ENCODE results near the gene MDM2. TPM values are rescaled to one million over a fixed set of nuclear protein-coding genes. Genes with fewer than 3 reads are reported as not detected.

Gene MDM2
- total RNA-seq, 2 experiments from 2014 or later: 143 to 318 TPM

DNA sequence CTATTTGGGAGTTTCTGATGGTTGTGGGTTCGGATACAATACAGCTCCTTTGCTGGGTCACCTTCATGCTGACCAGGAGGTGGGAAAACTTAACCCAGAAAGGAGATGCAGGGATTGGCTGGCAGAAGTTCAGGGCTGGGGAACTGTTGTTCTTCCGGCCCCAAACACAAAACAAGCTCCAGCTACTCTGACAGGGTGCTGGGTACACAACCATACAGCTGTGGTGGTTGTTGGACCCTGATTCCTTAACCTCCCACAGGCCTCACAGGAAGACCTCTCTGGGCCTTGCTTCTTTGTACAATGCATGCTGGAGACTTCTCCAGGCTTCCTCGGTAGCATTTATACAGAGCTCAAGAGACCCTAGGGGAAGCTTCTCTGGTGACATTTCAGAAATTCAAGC is 77.4 kb downstream of the MDM2 start:
- CTCF ChIA-PET (ENCODE audit: unreplicated experiment): interaction anchor here (0.5 to 0.9 kb wide), 2 partner anchors 8 to 16 kb away, joined by 3 read pairs; no protein-coding TSS in a partner anchor

GRCh38 chr12:68886636-68887572 is 78.9 kb downstream of the MDM2 start:
- Histone ChIP-seq H3K79me2 (ENCODE audit: insufficient read depth, low read depth, low read length) (no peaks in the 10 kb centered on the region), H2AFZ (ENCODE audit: low read length) (peak overlapping the region; percentile 52; the same call in 1 of the 2 replicates), H3K9me3 (ENCODE audit: low read length) (peaks cover 5% of the 10 kb centered on the region; the same call in 1 of the 2 replicates), H3K4me1 (ENCODE audit: insufficient read depth, low read length, poor library complexity, severe bottlenecking) (peaks cover 95% of the 10 kb centered on the region), H3K4me3 (ENCODE audit: low read depth, low read length, poor library complexity, severe bottlenecking) (no peak overlapping the region), H3K9me2 (ENCODE audit: insufficient read depth, low read length) (no peaks in the 10 kb centered on the region), H3K27ac (ENCODE audit: low read depth, low read length, poor library complexity, severe bottlenecking) (peak overlapping the region; percentile 16), H3K4me2 (ENCODE audit: low read length) (peak overlapping the region; percentile 14; the same call in 1 of the 2 replicates), H4K20me1 (ENCODE audit: insufficient read depth, low read length) (no peaks in the 10 kb centered on the region), H3K36me3 (ENCODE audit: insufficient read depth, low read length) (peaks cover 5% of the 10 kb centered on the region; the same call in 1 of the 2 replicates)
- CTCF ChIA-PET (ENCODE audit: unreplicated experiment): no interaction called here
- BruUV-seq (replicated peaks): no TSS peak
- TF ChIP-seq, protein P1, sequence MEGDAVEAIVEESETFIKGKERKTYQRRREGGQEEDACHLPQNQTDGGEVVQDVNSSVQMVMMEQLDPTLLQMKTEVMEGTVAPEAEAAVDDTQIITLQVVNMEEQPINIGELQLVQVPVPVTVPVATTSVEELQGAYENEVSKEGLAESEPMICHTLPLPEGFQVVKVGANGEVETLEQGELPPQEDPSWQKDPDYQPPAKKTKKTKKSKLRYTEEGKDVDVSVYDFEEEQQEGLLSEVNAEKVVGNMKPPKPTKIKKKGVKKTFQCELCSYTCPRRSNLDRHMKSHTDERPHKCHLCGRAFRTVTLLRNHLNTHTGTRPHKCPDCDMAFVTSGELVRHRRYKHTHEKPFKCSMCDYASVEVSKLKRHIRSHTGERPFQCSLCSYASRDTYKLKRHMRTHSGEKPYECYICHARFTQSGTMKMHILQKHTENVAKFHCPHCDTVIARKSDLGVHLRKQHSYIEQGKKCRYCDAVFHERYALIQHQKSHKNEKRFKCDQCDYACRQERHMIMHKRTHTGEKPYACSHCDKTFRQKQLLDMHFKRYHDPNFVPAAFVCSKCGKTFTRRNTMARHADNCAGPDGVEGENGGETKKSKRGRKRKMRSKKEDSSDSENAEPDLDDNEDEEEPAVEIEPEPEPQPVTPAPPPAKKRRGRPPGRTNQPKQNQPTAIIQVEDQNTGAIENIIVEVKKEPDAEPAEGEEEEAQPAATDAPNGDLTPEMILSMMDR (conservative IDR thresholded peaks at IDR 0.05; ENCODE audit: low read length): no peak
- no peak for TF ChIP-seq EZH2phosphoT487 (IDR thresholded peaks at IDR 0.05; ENCODE audit: borderline replicate concordance, low read depth, low read length)
- no peak for DNase-seq (ENCODE audit: low spot score)
- intact Hi-C loops (cut with micrococcal nuclease; ENCODE audit: unreplicated experiment): loop anchor here (5.0 kb wide), 1 partner anchor 45 kb away; the partner anchor contains the start of gene CPM
- POLR2A ChIA-PET: interaction anchor here (0.7 to 8.6 kb wide), 5 partner anchors 10 to 256 kb away, joined by 3 to 81 read pairs (median 6); no protein-coding TSS in a partner anchor

More for the DNA sequence above, 77.4 kb downstream of the MDM2 start:
- no TSS peak for BruUV-seq (replicated peaks)
- Histone ChIP-seq H3K79me2 (ENCODE audit: insufficient read depth, low read depth, low read length) (no peaks in the 10 kb centered on the region), H2AFZ (ENCODE audit: low read length) (peak overlapping the region; percentile 90), H3K9me2 (ENCODE audit: insufficient read depth, low read length) (no peaks in the 10 kb centered on the region), H3K4me1 (ENCODE audit: insufficient read depth, low read length, poor library complexity, severe bottlenecking) (peaks cover 85% of the 10 kb centered on the region), H3K4me3 (ENCODE audit: low read depth, low read length, poor library complexity, severe bottlenecking) (no peak overlapping the region), H3K9me3 (ENCODE audit: low read length) (peaks cover 5% of the 10 kb centered on the region; the same call in 1 of the 2 replicates), H3K27ac (ENCODE audit: low read depth, low read length, poor library complexity, severe bottlenecking) (peak overlapping the region; percentile 51), H3K36me3 (ENCODE audit: insufficient read depth, low read length) (peaks cover 5% of the 10 kb centered on the region; the same call in 1 of the 2 replicates), H4K20me1 (ENCODE audit: insufficient read depth, low read length) (no peaks in the 10 kb centered on the region), H3K4me2 (ENCODE audit: low read length) (peak overlapping the region; percentile 28)
- no peak for TF ChIP-seq EZH2phosphoT487 (IDR thresholded peaks at IDR 0.05; ENCODE audit: borderline replicate concordance, low read depth, low read length)
- TF ChIP-seq, protein P1 (conservative IDR thresholded peaks at IDR 0.05; ENCODE audit: low read length): no peak
- intact Hi-C loops (cut with micrococcal nuclease; ENCODE audit: unreplicated experiment): loop anchor here (5.0 kb wide), 1 partner anchor 47 kb away; the partner anchor contains the start of gene CPM
- DNase-seq (ENCODE audit: low spot score): peak; percentile 39
- POLR2A ChIA-PET: interaction anchor here (0.5 to 8.6 kb wide), 4 partner anchors 8 to 17 kb away, joined by 6 to 81 read pairs (median 8); no protein-coding TSS in a partner anchor

Measured in OCI-LY7 (cell line).